ENCODE data around the gene SERPINE2.
A peak's percentile ranks its signal among the peaks of the same experiment; 100 is the strongest.

SERPINE2 gene

DNA sequence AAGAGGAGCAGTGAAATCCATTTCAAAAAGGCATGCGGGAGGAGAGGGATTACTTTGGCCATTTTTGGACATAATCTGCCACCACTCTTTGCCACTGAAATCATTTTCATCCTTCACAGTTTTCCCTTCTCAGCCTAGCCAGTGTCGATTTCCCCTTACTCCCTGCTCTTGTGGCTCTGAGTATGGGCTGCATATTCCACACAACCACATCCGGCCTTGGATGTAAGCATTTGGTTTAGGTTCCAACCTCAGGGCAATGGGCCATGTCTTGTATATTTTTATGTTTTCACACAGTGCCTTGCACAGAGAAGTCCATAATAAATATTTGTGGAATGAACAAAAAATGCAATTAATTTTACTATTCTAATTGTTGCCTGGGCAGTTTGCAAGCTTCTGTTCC lies 7.7 kb upstream of the SERPINE2 start:
- DNase-seq (ENCODE audit: low read depth), result no peak

DNA sequence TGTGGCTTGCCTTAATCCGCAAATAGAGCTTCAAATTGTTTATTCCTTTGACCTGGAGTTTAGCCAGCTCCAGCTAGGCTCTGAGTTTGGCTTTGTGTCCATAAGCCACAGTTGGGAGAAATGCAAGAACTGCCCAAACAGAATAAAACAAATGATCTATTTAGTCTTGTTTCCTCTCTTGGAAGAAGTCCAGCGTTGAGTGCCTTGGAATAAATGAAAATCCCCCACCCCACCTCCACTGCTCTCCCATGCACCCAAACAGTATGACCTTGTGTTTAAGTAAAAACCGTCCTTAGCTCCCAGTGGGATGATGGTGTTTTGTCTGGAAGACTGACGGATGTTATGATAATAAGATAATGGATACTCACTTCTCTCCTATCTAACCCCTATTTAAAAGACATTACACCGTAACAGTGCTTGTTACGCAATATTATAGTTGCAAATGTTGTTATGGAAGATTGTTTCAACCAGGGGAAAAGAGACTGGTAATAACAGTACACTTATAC lies 3.2 kb upstream of the SERPINE2 start:
- no peak for DNase-seq (ENCODE audit: low read depth)

DNA sequence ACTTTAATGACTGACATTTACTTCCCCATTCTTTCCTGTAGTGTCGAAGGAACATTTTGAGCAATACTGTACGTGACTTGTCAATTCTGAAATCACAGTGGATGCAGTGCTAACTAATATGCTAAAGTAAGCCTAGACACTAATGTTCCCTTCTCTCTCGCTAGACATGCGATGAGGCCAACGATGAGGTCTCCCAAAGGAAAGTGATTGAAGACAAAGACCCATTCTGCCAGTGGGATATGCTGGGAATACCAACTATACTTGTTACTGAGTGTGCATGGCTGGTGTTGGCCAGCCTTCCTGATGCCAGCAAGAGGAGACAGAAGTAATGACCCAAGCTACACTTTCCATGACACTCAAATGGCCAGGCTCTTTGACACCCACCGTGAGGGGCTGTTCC lies 2.5 kb upstream of the SERPINE2 start:
- no peak for DNase-seq (ENCODE audit: low read depth)

DNA sequence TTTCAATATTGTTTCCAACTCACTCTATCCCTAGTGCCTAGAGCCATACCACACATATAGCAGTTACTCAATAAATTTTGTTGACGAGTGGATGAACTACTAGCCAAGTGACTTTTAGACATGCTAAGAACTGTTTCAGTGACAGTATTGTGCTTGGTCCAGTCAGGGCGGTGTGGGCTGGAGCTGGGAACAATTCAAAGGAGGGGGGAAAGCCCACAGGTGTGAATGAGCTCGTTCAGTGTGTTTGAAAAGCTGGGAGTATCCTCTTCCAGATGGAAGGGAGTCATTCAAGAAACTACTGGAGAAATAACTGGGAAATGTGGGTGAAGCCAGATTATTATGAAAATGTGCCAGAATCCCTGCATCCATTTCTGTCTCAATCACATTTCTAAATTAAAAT lies 1.7 kb upstream of the SERPINE2 start:
- no peak for DNase-seq (ENCODE audit: low read depth)

DNA sequence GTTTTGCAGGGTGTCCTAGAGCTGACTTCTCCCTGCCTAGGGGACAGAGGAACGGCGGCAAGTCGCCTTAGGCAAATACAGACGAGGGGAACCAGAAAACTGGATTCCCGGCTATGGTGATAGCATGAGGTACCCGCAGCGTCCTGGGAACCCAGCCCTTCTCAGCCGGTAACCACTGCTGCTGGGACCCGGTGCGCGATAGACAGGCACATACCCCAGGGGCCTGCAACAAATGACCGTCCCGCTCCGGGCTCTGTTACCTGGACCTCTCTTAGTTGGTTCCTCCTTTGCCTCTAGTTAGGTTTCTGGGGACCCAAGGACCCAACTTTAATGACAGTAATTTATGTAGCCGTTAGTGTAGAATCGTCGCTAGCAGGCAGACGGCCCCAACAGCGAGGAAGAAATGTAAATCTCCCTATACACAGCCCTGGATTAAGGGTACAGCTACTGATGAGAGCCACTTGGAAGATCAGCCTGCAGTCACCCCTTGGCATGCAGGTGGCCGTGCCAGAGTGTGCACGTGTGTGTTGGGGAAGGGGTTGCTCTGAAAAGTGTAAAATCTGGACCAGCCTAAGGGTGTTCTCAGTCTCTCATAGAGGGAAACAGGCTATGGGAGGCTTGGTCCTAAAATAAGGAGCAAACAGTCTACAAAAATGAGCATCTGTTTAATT lies 819 bp upstream of the SERPINE2 start:
- DNase-seq (ENCODE audit: low read depth), result no peak

DNA sequence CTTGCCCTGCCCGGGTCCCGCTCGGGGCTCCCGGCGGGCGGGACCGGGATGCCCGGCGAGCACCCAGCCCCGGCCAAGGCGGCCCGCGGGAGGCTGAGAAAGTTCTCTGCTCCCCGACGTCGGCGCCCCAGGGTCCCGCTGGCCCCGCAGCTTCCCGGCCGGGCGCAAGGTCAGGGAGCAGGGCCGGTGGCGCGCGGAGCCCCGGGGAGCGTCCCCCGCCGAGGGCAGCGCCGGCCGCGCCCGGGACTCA lies 331 bp downstream of the SERPINE2 start:
- no peak for DNase-seq (ENCODE audit: low read depth)

DNA sequence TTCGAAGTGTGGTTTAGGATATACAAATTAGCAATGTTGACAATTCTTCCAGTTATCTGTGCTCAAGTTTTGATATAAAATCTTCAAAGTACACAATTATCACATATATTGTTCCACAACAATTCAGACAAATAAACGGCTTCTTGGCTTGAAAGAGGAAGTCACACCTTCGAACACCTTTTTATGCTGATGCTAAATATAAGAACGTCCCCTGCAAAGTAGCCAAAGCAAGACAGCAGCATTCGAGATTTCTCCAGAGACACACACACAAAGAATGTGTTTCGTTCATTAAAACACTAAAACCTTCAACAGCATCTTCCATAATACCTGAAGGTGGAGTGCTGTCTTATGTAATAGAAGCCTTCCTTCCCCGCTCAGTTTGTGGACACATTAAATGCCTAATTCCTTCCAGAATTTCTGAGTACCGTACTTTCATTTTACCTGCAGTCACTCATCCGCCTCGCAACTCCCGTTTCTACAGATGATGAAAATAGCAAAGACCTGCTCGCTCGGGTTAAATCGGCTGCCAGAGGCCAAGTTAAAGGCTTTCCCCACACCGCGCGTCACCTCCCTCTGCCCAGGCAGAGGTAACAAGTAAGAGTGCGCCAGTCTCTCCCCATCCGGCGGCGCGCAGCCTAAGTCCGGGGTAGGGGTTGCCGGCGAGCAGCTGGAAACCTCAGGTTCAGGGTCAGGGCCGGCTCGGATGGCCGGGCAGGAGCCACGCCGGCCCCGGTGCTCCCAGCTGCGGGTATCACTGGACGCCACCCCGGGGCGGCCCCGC lies 847 bp downstream of the SERPINE2 start:
- no peak for DNase-seq (ENCODE audit: low read depth)

DNA sequence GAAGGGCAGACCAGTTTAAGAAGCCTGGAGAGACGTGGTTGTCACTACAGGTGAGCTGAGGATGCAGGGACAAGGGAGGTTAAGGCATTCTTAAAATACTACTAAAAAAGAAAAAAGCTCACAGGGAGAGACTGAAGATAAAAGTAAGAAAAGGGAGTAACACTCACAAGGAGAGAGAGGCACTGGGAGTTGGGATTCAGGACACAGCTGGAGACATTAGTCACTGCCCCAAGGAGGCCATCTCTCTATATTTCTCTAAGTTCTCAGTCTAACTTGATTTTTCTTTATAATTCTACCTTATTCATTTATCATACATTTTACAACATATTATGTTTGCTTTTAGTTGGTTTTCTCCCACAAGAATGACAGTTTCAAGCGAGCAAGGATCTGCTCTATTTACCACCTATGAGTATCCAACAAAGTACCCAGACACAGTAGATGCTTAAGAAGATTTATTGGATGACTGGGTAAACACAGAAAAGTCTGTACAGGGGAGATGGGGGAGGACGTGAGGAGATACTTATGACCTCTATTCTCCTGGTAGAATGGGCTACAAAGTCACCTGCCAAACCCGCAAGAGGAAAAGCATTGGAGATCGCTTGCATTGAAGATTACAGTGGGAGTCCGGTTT lies 2.2 kb downstream of the SERPINE2 start:
- DNase-seq (ENCODE audit: low read depth), result no peak

DNA sequence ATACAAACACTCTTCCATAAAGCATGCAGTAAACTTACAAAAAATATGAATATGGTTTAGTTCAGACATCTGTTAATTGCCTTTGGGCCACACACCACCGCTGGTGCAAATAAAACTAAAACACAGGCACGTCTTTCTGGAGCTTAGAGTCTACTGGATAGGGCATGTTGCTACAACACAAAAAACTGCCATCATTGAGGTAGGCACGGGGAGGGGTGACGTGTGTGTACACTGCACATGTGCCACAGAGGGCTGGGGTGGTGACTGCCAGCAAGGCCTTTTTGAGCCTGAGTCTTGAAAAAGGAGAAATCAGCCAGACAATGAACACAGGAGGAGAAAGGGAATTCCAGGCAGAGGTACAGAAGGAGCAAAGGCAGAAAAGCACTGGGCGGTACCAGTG lies 5.1 kb downstream of the SERPINE2 start:
- DNase-seq (ENCODE audit: low read depth), result no peak

DNA sequence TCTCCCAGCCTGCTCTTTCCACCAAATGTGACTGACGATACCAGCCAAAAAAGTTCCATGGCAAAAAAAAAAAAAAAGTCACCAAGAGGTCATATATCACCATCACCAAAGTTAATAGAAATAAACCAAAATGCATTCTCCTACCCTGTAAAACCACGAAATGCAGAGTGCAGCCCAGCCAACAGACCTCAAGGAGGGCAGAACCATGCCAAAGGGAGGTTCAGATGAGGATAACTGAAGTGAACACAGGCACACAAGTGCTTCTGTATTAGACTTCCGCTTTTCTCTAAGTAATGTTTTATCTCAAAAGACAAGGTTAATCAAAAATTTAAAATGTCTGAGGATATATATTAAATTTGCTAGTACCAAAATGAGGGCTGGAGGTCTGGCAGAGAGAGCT lies 5.5 kb downstream of the SERPINE2 start:
- no peak for DNase-seq (ENCODE audit: low read depth)

DNA sequence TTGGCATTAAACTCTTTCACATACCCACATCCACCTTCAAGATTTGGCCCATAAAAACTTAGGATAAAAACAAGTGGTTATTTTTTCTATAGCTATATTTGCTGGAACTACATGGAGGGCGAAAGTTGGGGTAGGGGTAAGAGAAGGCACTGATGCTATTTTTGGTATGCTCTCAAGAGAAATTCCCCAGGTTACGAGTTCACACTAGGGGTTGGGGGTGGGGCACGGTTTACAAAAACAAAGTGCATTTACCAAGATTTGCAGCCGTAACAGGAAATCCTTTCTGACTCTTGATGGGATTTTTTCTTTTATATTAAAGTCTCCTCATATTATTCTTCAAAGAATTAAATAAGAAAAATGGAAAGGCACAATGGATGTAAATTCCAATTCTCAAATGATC lies 6.8 kb downstream of the SERPINE2 start:
- no peak for DNase-seq (ENCODE audit: low read depth)

DNA sequence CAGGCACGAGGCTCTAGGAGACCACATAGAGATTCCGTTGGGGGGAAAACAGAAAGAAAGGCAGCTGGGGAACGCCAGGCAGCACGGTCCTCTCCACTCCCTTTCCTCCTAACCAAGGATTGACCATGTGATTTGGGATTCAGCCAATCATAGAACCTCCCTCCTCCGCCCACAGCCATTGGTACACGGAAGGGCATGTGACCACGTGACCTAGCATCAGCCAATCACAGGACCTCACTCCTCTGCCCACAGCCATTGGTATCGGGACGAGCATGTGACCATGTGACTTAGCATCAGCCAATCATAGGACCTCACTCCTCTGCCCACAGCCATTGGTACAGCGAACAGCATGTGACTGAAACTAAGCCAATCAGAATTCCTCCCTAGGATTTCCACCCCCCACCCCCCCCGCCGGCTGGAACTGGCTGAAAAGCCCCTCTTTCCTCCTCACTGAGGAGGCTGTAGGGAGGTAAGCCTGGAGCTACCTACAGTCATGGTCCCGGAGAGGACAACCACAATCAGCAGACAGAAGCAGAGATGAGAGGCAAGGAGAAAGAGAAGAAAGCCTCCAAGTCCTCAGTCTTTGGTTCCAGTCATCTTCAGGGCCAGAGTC lies 7.6 kb downstream of the SERPINE2 start:
- DNase-seq (ENCODE audit: low read depth), result no peak

DNA sequence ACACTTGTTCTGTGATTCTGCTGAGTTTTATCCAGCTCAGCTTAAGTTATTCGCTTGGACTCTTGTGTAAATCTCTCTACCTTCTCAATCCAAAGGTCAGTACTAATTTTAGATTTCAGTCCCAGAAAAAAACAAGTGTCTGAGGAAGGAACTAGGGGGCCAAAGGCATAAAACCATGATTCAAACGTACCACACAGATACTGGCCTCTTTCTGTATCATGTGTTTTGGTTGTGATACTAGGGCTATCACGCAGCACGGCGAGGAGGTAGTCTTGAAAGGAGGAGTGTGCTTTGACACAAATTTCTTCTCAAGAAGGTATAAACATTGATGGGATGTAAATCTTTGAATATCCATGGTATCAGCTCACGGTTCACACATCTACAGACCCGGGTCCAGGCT lies 8.3 kb downstream of the SERPINE2 start:
- no peak for DNase-seq (ENCODE audit: low read depth)

DNA sequence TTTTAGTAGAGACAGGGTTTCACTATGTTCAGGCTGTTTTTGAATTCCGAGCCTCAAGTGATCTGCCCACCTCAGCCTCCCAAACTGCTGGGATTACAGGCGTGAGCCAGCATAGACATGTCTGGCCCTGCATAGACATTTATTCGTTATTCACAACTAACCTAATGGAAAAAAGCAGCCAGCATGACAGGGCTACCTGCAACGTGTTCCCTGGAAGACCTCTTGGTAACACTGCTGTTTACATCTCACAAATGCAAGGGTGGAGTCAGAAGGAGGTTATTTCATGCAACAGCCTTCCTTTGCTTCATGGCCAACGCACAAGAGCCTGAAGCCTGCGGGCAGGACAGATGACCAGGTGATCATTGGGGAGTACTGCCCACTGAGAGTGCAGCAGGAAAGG lies 9.2 kb downstream of the SERPINE2 start:
- no peak for DNase-seq (ENCODE audit: low read depth)

DNA sequence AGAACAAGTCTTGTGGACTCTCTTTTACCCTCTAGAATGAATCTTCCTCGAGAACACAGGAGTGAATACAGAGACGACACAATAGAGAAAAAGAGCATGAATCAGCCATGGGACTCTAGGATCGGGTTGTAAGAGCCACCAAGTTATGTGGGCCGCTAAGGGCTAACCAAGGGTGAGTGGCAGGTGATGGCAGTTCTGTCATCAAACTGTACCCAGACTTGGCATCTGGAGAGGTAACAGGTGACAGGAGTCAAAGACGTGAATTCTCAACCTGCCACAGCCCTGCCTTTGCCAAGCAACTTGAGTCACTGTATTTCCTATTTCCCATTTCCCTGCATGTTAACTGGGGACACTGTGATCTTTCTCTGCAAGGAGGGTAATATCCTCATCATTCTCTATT lies 11.2 kb downstream of the SERPINE2 start:
- DNase-seq (ENCODE audit: low read depth), result no peak

DNA sequence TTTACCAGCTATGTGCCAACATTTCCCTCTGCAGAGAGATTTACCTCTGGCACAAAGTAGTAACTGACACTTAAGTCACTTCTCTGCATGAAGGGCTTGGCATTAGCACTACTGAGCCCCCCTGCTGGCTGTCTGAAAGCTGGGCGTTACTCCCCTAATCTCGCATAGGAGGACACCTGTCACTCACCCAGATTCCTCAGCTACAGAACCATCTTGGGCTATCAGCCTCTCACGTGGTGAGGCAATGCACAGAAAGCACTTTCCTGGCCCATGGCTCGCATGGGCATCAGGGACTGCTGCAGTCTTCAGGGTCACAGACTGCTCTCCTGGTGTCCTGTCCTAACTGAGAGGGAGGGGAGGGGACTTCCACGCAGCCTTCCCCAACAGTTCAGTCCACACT lies 12.0 kb downstream of the SERPINE2 start:
- no peak for DNase-seq (ENCODE audit: low read depth)

DNA sequence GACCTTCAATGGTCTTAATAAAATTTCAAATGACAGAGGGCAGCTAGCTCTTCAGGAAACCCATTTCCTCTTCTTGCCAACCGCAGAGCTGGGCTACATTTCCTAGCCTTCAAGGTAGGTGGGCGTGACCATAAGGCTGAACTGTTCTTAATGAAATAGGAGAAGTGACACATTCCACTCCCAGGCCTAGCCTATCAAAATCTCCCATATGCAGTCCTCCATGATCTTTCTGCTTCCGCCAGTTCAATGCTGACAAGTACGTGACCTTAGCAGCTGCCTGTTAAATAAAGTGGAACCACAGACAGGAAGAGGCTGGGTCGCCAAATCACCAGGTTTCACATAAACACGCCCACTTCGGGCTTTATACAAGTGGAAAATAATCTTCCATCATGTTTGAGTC lies 13.2 kb downstream of the SERPINE2 start:
- peak; percentile 43 for DNase-seq (ENCODE audit: low read depth)

DNA sequence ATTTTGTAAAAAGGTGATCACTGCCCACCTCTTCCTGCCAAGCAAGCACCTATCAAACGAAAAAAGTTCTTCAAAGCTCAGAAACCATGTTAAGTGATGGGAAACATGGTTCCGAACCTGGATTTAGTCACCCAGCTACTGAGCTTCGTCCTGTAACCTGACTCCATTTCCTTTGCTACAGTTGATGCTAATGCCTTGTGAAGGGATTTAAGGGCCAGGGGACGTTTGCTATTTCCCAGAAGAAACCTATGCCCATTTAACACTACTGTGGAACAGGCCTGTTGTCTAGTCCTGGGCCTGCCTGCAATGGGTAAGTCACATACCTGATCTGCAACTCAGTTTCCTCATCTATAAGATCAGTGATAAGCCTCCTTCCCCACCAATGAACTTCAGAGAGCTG lies 14.8 kb downstream of the SERPINE2 start:
- no peak for DNase-seq (ENCODE audit: low read depth)

DNA sequence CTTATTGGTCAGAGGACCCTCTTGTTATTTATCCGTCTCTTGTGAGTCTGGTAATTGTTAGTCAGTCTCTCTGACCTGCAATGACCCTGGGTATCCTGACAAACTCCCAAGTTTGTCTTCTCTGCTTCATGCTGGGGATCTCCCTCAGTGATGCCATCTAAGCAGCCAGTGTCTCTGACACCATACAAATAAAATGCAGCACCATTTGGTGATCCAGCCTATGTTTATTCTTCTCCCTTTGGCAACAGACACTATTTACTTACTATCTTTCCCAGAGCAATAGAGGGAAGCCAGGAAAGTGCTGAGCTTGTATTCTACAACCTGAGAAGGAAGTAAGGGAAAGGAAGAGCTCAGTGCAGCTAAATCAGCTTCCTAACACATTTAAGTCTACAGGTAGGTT lies 15.9 kb downstream of the SERPINE2 start:
- DNase-seq (ENCODE audit: low read depth), result no peak

DNA sequence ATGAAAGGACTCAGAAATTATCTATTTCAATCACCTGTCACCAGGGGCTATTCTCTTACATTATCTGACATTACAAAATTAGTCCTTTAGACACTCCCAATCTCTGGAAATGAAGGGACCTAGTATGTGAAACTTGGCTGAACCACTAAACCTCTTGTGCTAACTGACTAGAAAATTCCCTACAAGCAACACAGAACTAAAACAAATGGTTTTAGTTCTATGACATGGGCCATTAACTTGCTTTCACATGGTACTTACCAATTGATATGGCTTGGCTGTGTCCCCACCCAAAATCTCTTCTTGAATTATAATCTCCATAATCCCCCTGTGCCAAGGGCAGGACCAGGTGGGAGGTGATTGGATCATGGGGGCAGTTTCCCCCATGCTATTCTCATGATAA lies 16.6 kb downstream of the SERPINE2 start:
- no peak for DNase-seq (ENCODE audit: low read depth)

DNA sequence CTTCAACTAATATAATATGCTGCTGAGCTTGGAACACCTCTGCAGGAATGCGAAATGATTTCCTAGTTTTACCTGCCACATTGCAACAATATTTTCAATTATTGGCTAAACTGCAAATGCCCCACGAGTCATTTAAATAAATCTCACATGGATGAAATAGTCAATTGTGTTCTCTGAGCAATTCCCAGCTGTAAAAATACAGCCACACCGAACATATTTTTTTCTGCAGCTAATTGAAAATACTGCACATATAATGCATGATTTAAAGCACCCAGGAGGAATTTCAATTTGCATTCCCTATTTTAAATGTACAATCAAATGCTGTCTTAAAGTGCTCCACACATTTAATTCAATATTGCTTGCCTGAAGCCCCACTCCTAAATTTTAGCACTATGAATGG lies 18.6 kb downstream of the SERPINE2 start:
- DNase-seq (ENCODE audit: low read depth), result no peak

DNA sequence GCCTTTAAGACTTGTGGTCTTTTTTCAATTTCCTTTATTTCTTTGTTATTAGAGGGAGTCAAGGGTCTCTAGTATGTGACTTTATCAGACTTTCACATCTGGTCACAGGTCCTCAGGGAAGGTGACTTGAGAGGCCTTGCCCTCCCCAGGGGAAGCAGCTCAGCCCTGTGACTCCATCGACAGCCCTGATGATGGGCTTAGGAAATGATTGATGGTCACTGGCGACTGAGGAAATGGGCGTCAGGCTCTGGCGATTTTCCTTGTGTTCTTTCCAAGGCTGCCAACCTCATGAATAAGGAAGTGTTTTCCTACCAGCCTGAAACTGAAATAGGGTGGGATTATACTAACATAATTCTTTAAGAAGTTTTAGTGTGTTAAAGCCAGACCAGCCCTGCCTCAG lies 21.1 kb downstream of the SERPINE2 start:
- DNase-seq (ENCODE audit: low read depth), result no peak

DNA sequence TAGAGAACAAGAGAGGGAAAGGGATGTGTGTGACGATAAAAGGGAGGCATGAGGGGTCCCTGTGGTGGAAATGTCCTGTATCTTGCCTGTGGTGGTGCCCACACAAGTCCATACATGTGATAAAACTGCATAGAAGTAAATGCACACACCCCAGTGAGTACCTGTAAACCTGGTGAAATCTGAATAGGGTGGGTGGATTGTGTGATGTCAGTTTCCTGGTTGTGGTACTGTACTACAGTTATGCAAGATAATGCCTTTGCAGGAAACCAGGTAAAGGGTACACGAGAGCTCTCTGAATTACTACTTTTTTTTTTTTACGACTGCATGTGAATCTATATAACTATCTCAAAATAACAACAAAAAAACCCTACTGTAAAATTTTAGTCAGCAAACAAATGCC lies 22.1 kb downstream of the SERPINE2 start:
- no peak for DNase-seq (ENCODE audit: low read depth)
